Suprapubic skin (tissue), 4 donors: Measurements from ENCODE around the gene IGFBP3. TPM values are rescaled to one million over a fixed set of nuclear protein-coding genes. Genes with fewer than 3 reads are reported as not detected.

Source experiments
- DNase-seq, 2 donors: peaks; one replicate each; pipeline ENCODE4 v3.0.0-alpha.2; 2019; ENCODE audit warnings: low spot score in 2 of 2
- H3K27ac ChIP-seq: fragments of 200-600 bp; sonication (generic); one replicate; pipeline ENCODE4 v1.5.1; 2019
- H3K27me3 ChIP-seq: fragments of 200-600 bp; sonication (generic); one replicate; pipeline ENCODE4 v1.5.1; 2019
- H3K36me3 ChIP-seq: fragments of 200-600 bp; sonication (generic); one replicate; pipeline ENCODE4 v1.5.1; 2019
- H3K4me1 ChIP-seq: fragments of 200-600 bp; sonication (generic); one replicate; pipeline ENCODE4 v1.5.1; 2019
- H3K4me3 ChIP-seq: fragments of 200-600 bp; sonication (generic); one replicate; pipeline ENCODE4 v1.5.1; 2019; ENCODE audit warnings: mild to moderate bottlenecking
- H3K9me3 ChIP-seq: fragments of 200-600 bp; sonication (generic); one replicate; pipeline ENCODE4 v1.5.1; 2019
- CTCF ChIP-seq, 2 donors: fragments of 200-600 bp in 1 of 2; fragments of 450-650 bp in 1 of 2; sonication (generic) in 1 of 2; IDR thresholded peaks; one replicate each; pipeline ENCODE4 v1.5.1; 2016 to 2019; ENCODE audit warnings: antibody characterized with exemption in 2 of 2, mild to moderate bottlenecking in 1 of 2, moderate library complexity in 1 of 2
- EP300 ChIP-seq: sonication (generic); formaldehyde crosslinking; IDR thresholded peaks from one replicate; pipeline ENCODE4 v1.6.1; 2017; ENCODE audit warnings: antibody characterized with exemption
- POLR2A ChIP-seq, 2 donors: fragments of 450-650 bp; IDR thresholded peaks; one replicate each; pipeline ENCODE4 v1.6.1; 2017; ENCODE audit warnings: antibody characterized with exemption in 2 of 2, mild to moderate bottlenecking in 2 of 2, moderate library complexity in 2 of 2
- POLR2AphosphoS5 ChIP-seq, 3 donors: sonication (generic); formaldehyde crosslinking; IDR thresholded peaks; one replicate each; pipeline ENCODE4 v1.6.1; 2017; ENCODE audit warnings: antibody characterized with exemption in 3 of 3
- WGBS: methylation state at CpG from one replicate; pipeline ENCODE4 v1.1.5; 2018; 5-methylcytosine and 5-hydroxymethylcytosine counted together
- total RNA-seq, 4 donors: library from RNA; depleted of rRNA; stranded (reverse); fragments of >200 nt; gene quantifications; one replicate each; pipeline ENCODE4 v1.1.0, GENCODE V29; 2016

The IGFBP3 gene
- total RNA-seq, 4 donors from 2014 or later = 120 to 519 (median 223) TPM

DNA sequence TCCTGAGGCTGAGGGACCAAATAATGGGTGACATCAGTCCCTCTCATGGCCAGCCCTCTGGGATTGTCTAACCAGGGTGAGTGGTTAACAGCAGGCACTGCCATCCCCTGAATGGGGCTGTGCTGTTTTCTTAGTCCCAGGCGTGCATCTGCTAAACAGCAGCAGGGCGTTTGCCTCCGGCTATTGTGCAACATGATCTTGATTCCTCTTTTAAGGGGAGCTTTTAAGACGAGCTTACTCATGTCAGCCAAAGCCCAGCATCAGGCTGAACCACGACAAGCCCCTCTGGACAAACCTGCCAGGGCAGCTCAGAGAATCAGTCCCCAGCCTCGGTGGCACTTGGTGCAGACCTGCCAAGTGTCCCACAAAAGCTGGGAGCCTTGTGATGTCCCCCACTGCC, 16.2 kb upstream of the IGFBP3 start:
- peaks cover 15% of the 10 kb centered on the region for H3K27me3 ChIP-seq
- no peaks in the 10 kb centered on the region for H3K4me1 ChIP-seq
- H3K36me3 ChIP-seq = no peaks in the 10 kb centered on the region
- H3K27ac ChIP-seq = no peak overlapping the region
- no peak for TF ChIP-seq CTCF (IDR thresholded peaks at IDR 0.05)
- no peak for TF ChIP-seq EP300
- TF ChIP-seq POLR2AphosphoS5 (IDR thresholded peaks at IDR 0.05) = no peak
- TF ChIP-seq POLR2A (IDR thresholded peaks at IDR 0.05) = no peak
- no peak for DNase-seq
- 67% methylated on average over 3 of the region's 6 CpGs for WGBS
- H3K9me3 ChIP-seq = no peaks in the 10 kb centered on the region
- H3K4me3 ChIP-seq = no peak overlapping the region

GRCh38 chr7:45930967-45931366, 9.9 kb upstream of the IGFBP3 start:
- H3K4me3 ChIP-seq = no peak overlapping the region
- TF ChIP-seq POLR2A (IDR thresholded peaks at IDR 0.05) = no peak
- no peak for TF ChIP-seq EP300
- no peak for TF ChIP-seq CTCF (IDR thresholded peaks at IDR 0.05)
- TF ChIP-seq POLR2AphosphoS5 (IDR thresholded peaks at IDR 0.05) = no peak
- no peaks in the 10 kb centered on the region for H3K4me1 ChIP-seq

DNA sequence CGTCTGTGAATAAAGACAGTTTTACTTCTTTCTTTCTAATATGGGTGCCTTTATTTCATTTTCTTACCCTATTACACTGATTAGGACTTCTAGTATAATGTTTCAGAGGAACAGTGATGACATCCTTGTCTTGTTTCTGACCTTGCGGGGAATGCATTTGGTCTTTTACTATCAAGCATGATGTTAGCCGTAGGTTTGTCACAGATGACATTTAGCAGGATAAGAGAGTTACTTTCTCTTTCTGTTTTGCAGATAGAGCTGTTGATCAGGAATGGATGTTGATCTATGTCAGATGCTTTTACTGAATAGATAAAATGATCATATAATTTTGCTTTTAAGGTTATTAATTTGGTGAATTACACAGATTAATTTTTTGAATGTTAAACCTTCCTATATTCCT, 6.6 kb upstream of the IGFBP3 start:
- Histone ChIP-seq H3K27ac (no peak overlapping the region), H3K36me3 (no peaks in the 10 kb centered on the region), H3K9me3 (no peaks in the 10 kb centered on the region), H3K4me3 (no peak overlapping the region), H3K4me1 (peaks cover 8% of the 10 kb centered on the region), H3K27me3 (peaks cover 3% of the 10 kb centered on the region)
- DNase-seq = no peak
- WGBS = 92% methylated on average over 3 of the region's 3 CpGs
- no peak for TF ChIP-seq POLR2A (IDR thresholded peaks at IDR 0.05)
- no peak for TF ChIP-seq EP300
- TF ChIP-seq POLR2AphosphoS5 (IDR thresholded peaks at IDR 0.05) = no peak
- TF ChIP-seq CTCF (IDR thresholded peaks at IDR 0.05) = no peak

More at GRCh38 chr7:45930967-45931366, 9.9 kb upstream of the IGFBP3 start:
- no peaks in the 10 kb centered on the region for H3K36me3 ChIP-seq
- DNase-seq = no peak
- H3K27me3 ChIP-seq = peaks cover 3% of the 10 kb centered on the region
- H3K9me3 ChIP-seq = no peaks in the 10 kb centered on the region
- H3K27ac ChIP-seq = no peak overlapping the region

GRCh38 chr7:45924283-45924682, 3.2 kb upstream of the IGFBP3 start:
- WGBS = 42% methylated on average over 5 of the region's 5 CpGs
- no peak overlapping the region for H3K4me3 ChIP-seq
- H3K27ac ChIP-seq = no peak overlapping the region
- TF ChIP-seq CTCF (IDR thresholded peaks at IDR 0.05) = no peak
- TF ChIP-seq POLR2AphosphoS5 (IDR thresholded peaks at IDR 0.05) = no peak
- TF ChIP-seq EP300 = no peak
- no peak for TF ChIP-seq POLR2A (IDR thresholded peaks at IDR 0.05)
- H3K36me3 ChIP-seq = no peaks in the 10 kb centered on the region
- no peak for DNase-seq
- no peaks in the 10 kb centered on the region for H3K9me3 ChIP-seq
- H3K4me1 ChIP-seq = peaks cover 42% of the 10 kb centered on the region
- peaks cover 20% of the 10 kb centered on the region for H3K27me3 ChIP-seq

DNA sequence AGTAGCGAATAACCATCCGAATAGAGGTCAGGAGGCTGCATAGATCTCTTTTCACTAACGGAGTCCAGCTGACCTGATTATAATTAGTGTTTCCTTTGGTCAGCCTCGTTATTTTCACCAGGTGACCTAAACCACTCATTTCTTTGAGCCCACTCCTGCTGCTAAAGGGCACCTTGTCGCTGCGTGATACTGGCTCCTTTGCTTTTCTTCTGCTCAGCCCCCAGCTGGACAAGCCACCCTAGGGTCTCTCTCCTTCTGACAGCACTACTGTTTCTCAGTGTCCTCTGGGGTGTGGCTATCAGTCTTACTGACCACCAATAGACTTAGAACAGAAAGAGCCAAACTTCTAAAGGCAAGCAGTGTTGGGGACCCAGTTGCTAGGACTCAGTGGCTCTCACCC, 2.7 kb upstream of the IGFBP3 start:
- no peak overlapping the region for H3K4me3 ChIP-seq
- no peak for DNase-seq
- WGBS = 80% methylated on average over 6 of the region's 6 CpGs
- no peaks in the 10 kb centered on the region for H3K9me3 ChIP-seq
- peaks cover 20% of the 10 kb centered on the region for H3K27me3 ChIP-seq
- TF ChIP-seq EP300 = no peak
- TF ChIP-seq POLR2A (IDR thresholded peaks at IDR 0.05) = no peak
- no peak for TF ChIP-seq POLR2AphosphoS5 (IDR thresholded peaks at IDR 0.05)
- no peak for TF ChIP-seq CTCF (IDR thresholded peaks at IDR 0.05)
- H3K36me3 ChIP-seq = no peaks in the 10 kb centered on the region
- H3K4me1 ChIP-seq = peaks cover 47% of the 10 kb centered on the region
- no peak overlapping the region for H3K27ac ChIP-seq
